ES-I3 (cell line): ENCODE results near the gene CHRNA5.
A peak's percentile ranks its signal among the peaks of the same experiment; 100 is the strongest.
"Not testable (repeated sequence)": the region's sequence is repeated elsewhere in the genome, so short reads cannot be mapped to it uniquely, and the experiment has no call there.

Experiments
- H3K36me3 ChIP-seq: 2 replicates; pipeline ENCODE4 v1.6.1; 2013; ENCODE audit warnings: mild to moderate bottlenecking, low read length, control low read depth, moderate library complexity; ENCODE audit not compliant: insufficient read depth
- H3K4me1 ChIP-seq: 2 replicates; pipeline ENCODE4 v1.6.1; 2013; ENCODE audit warnings: mild to moderate bottlenecking, control low read depth, low read length; ENCODE audit not compliant: insufficient read depth
- H3K9ac ChIP-seq: 2 replicates; pipeline ENCODE4 v1.6.1; 2013; ENCODE audit warnings: low read depth, mild to moderate bottlenecking, low read length, moderate library complexity
- H3K9me3 ChIP-seq: 2 replicates; pipeline ENCODE4 v1.6.1; 2013; ENCODE audit warnings: mild to moderate bottlenecking, low read length, moderate library complexity; ENCODE audit not compliant: control insufficient read depth, insufficient read depth

The CHRNA5 gene

DNA sequence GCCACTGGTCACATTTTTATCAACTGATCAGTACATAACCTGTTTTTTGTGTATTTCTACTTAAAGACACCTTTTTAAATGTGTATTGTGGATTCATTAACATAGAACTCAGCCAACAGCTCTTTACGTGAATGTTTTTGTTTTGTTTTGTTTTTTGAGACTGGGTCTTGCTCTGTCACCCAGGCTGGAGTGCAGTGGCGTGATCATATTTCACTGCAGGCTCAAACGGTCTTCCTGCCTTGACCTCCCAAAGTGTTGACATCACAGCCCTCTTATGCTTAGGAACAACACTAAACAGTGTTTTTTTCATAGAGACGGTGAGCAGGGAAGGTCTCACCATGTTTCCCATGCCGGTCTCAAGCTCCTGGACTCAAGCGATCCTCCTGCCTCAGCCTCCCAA, 15.1 kb upstream of the CHRNA5 start:
- H3K36me3 ChIP-seq: peaks cover 16% of the 10 kb centered on the region; the same call in 1 of the 2 replicates
- no peaks in the 10 kb centered on the region for H3K4me1 ChIP-seq
- H3K9ac ChIP-seq: no peak overlapping the region
- H3K9me3 ChIP-seq: no peaks in the 10 kb centered on the region

DNA sequence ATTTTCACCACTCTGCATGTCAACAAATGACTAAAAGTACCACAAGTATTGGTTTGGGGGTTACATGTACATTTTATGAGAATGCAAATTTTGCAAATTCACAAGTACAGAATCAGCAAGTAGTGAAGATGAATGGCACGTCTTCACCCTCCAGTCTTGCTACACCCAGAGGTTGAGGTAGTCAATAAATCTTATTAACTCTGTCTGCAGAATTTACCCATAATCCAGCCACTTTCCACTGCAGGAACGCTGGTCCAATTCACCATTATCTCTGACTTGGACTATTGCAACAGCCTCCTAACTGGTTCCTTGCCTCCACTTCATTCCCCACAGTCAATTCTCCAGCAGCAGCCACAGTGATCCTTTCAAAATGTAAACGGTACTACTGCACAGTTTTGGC, 14.5 kb upstream of the CHRNA5 start:
- Histone ChIP-seq H3K9ac (no peak overlapping the region), H3K9me3 (no peaks in the 10 kb centered on the region), H3K36me3 (peaks cover 10% of the 10 kb centered on the region; the same call in 1 of the 2 replicates), H3K4me1 (no peaks in the 10 kb centered on the region)

DNA sequence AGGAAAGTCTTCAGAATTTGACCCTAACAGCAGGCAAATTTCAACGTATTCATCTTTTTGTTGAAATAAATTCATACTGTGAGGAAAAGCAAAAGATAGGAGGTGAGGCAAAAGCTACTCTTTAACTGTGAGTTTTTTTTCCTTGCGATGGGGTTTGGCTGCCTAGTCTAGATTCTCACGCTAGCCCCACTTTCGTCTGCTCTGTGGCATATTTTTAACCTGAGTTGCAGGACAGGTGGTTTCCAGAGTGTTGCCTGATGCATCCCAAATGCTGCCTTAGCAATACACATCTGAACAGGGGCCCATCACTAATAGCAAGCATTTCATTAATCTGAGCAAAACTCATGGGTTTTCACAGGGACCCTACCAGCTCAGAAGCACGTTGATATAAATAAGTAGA, 13.4 kb upstream of the CHRNA5 start:
- Histone ChIP-seq H3K9me3 (no peaks in the 10 kb centered on the region), H3K9ac (no peak overlapping the region), H3K4me1 (no peaks in the 10 kb centered on the region), H3K36me3 (peaks cover 7% of the 10 kb centered on the region; the same call in 1 of the 2 replicates)

DNA sequence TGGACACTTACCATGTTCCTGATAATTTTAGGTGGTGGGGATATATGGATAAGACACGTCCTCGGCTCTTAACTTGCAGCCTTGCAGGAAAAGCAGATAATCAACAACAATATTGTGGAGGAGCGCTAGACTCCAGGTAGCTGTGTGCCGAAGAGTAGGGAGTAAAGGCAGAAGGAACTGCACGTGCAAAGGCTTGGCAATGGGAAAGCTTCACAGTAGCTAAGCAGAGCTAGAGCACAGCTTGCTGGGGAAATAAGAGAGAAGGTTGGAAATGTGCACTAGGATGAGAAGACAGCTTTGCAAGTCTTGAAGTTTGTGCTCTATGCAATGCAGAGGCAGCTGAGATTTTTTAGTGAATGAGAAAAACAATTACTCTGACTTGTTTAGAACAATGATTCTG, 12.7 kb upstream of the CHRNA5 start:
- H3K4me1 ChIP-seq: no peaks in the 10 kb centered on the region
- peaks cover 7% of the 10 kb centered on the region; the same call in 1 of the 2 replicates for H3K36me3 ChIP-seq
- no peaks in the 10 kb centered on the region for H3K9me3 ChIP-seq
- H3K9ac ChIP-seq: no peak overlapping the region

DNA sequence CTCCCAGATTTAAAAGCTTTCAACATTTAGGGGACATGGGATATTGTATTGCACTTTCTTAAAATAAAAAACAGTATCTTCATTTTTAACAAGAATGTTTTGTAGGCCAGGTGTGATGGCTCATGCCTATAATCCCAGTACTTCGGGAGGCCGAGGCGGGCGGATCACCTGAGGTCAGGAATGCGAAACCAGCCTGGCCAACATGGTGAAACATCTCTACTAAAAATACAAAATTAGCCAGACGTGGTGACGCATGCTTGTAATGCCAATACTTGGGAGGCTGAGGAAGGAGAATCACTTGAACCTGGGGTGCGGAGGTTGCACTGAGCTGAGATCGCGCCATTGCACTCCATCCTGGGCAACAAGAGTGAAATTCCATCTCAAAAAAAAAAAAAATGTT, 5.1 kb upstream of the CHRNA5 start:
- H3K4me1 ChIP-seq, H3K9ac ChIP-seq, H3K36me3 ChIP-seq: not testable (repeated sequence)

DNA sequence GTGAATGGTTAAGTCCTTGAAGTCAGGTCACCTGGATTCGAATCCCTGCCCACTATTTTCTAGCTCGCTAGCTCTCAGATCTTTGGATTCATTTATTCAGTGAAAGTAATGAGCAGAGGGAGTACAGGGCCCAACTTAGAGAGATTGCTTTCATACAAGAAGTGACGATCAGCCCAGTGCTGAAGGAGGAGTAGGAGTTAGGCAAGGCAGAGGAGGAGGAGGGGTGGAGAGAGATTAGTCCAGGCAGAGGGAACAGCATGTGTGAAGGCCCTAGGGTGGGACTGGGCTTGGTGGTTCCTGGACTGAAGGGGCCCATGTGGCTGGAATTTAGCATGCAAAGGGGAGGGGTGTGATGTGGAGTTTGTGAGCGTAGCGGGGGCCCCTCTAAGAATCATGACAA, 3.8 kb upstream of the CHRNA5 start:
- 0 out of 2 replicates have a peak, but pooled peaks cover 5% of the 10 kb centered on the region for H3K4me1 ChIP-seq

More for the DNA sequence above, 5.1 kb upstream of the CHRNA5 start:
- H3K9me3 ChIP-seq: not testable (repeated sequence)

DNA sequence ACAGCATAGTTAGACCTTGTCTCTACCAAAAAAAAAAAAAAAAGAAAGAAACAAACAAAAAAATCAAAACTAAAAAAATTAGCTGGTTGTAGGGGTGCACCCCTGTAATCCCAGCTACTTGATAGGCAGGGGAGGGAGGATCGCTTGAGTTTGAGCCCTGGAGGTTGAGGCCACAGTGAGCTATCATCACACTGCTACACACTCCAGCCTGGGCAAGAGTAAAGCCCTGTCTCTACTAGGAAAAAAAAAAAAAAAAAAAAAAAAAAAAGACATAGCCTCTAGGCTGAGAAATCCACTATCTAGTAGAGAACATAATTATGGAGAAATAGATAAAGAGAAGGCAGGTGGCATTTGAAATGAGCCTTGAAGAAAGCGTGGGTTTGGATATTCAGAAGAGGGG, 2.2 kb upstream of the CHRNA5 start:
- no peaks in the 10 kb centered on the region for H3K9me3 ChIP-seq
- no peaks in the 10 kb centered on the region for H3K36me3 ChIP-seq
- H3K4me1 ChIP-seq: 0 out of 2 replicates have a peak, but pooled peaks cover 5% of the 10 kb centered on the region
- no peak overlapping the region for H3K9ac ChIP-seq

More for the DNA sequence above, 3.8 kb upstream of the CHRNA5 start:
- H3K9ac ChIP-seq: no peak overlapping the region
- no peaks in the 10 kb centered on the region for H3K36me3 ChIP-seq
- H3K9me3 ChIP-seq: no peaks in the 10 kb centered on the region

DNA sequence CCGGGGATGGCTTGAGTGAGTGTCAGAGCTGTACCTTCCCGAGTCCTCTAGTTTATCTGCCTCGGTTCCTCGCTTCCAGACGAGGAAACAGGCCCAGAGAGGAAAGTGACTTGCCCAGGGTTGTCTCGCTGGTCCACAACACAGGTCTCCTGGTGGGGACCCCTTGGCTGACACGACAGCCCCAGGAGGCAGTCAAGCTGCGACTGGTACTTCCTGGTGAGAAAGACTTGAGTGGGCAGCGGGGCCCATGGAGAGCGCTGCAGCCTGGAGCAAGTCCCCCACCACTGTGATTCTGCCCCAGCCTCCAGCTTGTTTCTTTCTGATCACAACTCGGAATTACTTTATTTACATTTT, 600 bp upstream of the CHRNA5 start:
- Histone ChIP-seq H3K4me1 (0 out of 2 replicates have a peak, but pooled peaks cover 5% of the 10 kb centered on the region), H3K9me3 (no peaks in the 10 kb centered on the region), H3K36me3 (no peaks in the 10 kb centered on the region), H3K9ac (peak overlapping the region; percentile 15; the same call in 1 of the 2 replicates)

DNA sequence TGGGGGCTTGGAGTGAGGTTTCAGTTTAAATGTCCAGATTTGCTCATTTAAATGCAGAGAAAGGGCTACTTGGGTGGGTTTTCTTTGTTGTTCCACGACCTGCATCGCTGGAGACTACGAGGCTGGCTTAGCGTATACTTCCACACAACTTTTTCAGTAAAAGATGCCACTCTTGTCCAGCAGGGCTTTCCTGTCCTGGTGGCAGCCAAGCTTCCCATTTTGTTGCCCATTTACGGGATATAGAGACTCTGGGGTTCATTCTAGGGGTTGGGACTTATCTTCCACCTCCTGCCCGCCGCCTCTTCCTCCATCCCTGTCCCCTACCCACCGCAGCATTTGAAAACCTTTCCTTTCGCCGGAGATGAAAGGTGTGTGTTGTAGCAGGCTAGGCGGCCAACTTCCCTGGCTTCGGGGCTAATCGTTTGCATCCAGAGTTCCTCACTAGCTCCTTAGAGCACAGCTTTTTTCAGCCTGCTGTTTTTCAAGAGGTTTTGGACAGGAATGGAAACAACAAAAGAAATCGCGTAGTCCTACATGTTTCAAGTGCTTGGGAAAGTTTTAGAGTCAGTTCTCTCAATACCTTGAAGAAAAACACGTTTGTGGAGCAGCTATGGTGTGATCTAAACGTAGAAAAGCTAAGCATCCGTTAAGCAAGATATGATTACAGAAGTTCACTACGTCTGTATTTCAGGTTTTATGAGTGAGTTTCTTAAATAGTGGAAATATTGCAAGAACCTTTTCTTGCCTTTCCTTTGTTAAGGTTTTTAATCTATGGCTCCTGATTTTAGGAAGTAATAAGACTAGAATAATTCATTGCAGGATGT, 843 bp downstream of the CHRNA5 start:
- Histone ChIP-seq H3K9me3 (no peaks in the 10 kb centered on the region), H3K9ac (peak overlapping the region; percentile 76), H3K36me3 (no peaks in the 10 kb centered on the region), H3K4me1 (0 out of 2 replicates have a peak, but pooled peaks cover 5% of the 10 kb centered on the region)

DNA sequence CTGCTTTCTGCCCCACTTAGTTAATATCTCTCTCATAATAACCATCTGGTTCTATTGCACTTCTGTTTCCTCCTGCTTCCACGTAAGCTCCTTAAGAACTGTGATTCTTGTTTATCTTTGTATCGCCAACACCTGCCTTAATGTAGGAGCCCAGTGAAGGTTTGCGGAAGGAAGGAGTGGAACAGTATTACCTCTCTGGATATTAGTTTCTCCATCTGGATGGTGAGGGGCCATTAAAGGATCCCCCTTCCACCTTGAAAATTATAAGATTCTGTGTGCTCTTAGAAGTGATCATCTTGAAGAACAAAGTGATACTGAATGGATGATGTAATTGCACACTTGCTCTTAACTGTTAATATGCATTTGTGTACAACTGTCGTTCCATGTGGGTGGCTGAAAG, 2.2 kb downstream of the CHRNA5 start:
- H3K4me1 ChIP-seq: 0 out of 2 replicates have a peak, but pooled peaks cover 5% of the 10 kb centered on the region
- H3K9ac ChIP-seq: no peak overlapping the region
- no peaks in the 10 kb centered on the region for H3K9me3 ChIP-seq
- H3K36me3 ChIP-seq: no peaks in the 10 kb centered on the region

DNA sequence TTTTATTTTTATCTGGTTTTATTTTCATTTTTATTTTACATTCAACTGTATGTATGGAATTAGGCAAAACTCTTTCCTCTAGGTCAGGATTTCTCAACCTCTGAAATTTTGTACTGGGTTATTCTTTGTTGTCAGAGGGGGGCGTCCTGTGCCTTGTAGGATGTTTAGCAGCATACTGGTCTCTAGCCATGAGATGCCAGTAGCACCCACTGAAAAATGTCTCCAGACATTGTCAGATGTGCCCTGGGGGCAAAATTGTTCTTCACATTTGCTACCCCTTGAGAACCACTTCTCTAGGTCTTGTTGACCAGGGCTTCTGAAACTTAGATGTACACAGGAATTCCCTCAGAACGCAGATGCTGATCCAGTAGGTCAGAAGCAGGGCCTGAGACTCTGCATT, 5.4 kb downstream of the CHRNA5 start:
- no peaks in the 10 kb centered on the region for H3K9me3 ChIP-seq
- no peaks in the 10 kb centered on the region for H3K4me1 ChIP-seq
- no peak overlapping the region for H3K9ac ChIP-seq
- no peaks in the 10 kb centered on the region for H3K36me3 ChIP-seq

DNA sequence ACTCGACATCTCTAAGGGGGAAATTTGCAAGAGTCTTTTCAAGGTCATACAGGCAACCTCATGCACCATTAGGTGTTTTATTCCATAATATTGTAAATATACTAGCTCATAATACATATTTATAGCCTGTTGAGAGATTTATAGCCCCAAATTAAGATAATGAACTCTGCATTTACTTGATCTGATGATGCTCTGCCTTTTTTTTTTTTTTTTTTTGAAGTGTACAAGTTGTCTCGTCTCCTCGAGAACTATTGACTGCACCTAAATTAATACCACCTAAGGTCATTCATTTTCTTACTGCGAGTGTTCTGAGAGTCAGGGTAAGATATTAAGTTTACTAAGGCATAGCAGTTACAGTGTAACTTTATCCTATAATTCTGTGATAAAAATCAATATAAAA, 6.1 kb downstream of the CHRNA5 start:
- Histone ChIP-seq H3K9me3 (no peaks in the 10 kb centered on the region), H3K9ac (no peak overlapping the region), H3K36me3 (no peaks in the 10 kb centered on the region), H3K4me1 (no peaks in the 10 kb centered on the region)

DNA sequence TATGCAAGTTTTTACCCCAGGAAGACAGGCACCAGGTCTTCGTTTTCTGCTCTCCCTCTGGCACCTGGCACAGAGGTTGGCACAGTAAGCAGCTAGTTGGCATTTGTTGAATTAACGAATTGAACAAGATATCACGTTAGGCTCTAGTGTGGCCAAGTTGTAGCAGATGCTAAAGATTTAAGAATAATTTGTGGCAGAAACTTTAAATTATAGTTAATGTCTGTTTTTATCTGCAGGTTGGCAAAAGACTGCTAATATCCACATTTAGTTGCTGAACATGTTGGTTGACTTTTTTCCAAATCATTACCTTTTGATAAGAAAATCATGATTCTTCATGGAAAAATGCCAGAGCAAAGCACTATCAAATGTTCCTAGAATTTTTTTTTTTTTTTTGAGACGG, 8.1 kb downstream of the CHRNA5 start:
- Histone ChIP-seq H3K9me3 (no peaks in the 10 kb centered on the region), H3K36me3 (no peaks in the 10 kb centered on the region), H3K4me1 (no peaks in the 10 kb centered on the region), H3K9ac (no peak overlapping the region)

DNA sequence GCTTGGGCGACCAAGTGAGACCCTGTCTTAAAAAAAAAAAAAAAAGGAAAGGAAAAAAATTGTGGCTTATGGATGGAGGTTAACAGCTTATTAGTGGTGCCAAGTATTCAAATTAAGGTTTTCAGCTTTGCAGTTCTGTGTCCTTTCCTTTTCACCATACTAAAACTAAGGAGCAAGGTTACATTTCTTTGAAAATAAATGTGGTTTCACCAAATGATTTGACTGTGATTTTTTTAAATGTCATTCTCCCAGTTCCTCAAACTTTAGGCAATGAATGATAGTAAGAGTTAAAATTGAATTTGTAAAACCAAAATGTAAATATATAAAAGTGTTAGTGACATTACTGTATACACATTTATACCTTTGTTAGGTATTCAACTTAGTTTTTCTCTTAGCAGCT, 9.6 kb downstream of the CHRNA5 start:
- H3K4me1 ChIP-seq: no peaks in the 10 kb centered on the region
- H3K9me3 ChIP-seq: no peaks in the 10 kb centered on the region
- H3K36me3 ChIP-seq: no peaks in the 10 kb centered on the region
- H3K9ac ChIP-seq: no peak overlapping the region

DNA sequence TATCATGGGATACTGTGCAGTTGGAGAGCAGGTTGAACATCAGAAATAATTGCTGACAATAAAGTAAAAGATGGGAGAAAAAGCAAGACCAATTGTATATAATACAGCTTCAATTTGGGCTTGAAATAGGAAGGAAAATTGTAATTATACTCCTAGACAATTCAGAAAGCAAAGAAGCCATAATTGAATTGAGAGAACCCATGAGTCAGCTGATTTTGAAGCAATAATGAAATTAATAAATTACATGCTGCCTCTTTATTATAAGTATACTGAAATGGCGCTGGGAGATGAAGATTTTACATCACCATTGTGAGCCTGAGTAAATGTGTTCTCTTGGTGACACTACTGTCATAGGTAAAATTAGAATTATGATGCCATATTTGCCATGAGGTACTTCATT, 32.3 kb downstream of the CHRNA5 start:
- Histone ChIP-seq H3K9me3 (no peaks in the 10 kb centered on the region), H3K36me3 (0 out of 2 replicates have a peak, but pooled peaks cover 5% of the 10 kb centered on the region), H3K4me1 (no peaks in the 10 kb centered on the region), H3K9ac (no peak overlapping the region)
